AG04450 (cell line): ENCODE data around the gene IMMP2L. TPM values are rescaled to one million over a fixed set of nuclear protein-coding genes. Genes with fewer than 3 reads are reported as not detected.

Experiments used
- CTCF ChIA-PET: fragments of 300-600, 350-600 bp; formaldehyde crosslinking; extraction: SDS; loops from one replicate; lab custom pipeline; 2022; ENCODE audit warnings: antibody characterized with exemption, inconsistent platforms; lab: Charles Lee
- POLR2A ChIA-PET: fragments of 350-600 bp; formaldehyde crosslinking; extraction: SDS; loops from one replicate; lab custom pipeline; 2021; ENCODE audit warnings: antibody characterized with exemption, inconsistent platforms; lab: Yijun Ruan, JAX
- DNase-seq: peaks from one replicate; pipeline ENCODE4 v3.0.0-alpha.2; 2011; ENCODE audit warnings: low read depth, low spot score
- H3K27ac ChIP-seq: one replicate; pipeline ENCODE4 v1.5.1; 2012; ENCODE audit warnings: low read depth, low read length, control low read depth
- H3K27me3 ChIP-seq: one replicate; pipeline ENCODE4 v1.6.0; 2012; ENCODE audit warnings: low read length; ENCODE audit not compliant: control insufficient read depth, insufficient read depth
- H3K4me3 ChIP-seq: 2 replicates; pipeline ENCODE4 v1.5.1; 2011; ENCODE audit warnings: mild to moderate bottlenecking, low read depth, low read length, control low read depth
- H3K9me3 ChIP-seq: 2 replicates; pipeline ENCODE4 v1.5.1; 2012; ENCODE audit warnings: low read length; ENCODE audit not compliant: control insufficient read depth, insufficient read depth
- polyA plus RNA-seq: library from polyadenylated mRNA; depleted of rRNA; stranded (reverse); fragments of >200 nt; gene quantifications from 2 replicates; pipeline ENCODE4 v1.2.3, GENCODE V29; 2011
- TF ChIP-seq, protein P1 (sequence below): IDR thresholded peaks from 2 replicates; pipeline ENCODE4 v1.5.1; 2011; ENCODE audit warnings: low read depth, low read length, control low read depth, inconsistent platforms

The IMMP2L gene
- polyA plus RNA-seq, 1 experiment = 8.0 TPM

DNA sequence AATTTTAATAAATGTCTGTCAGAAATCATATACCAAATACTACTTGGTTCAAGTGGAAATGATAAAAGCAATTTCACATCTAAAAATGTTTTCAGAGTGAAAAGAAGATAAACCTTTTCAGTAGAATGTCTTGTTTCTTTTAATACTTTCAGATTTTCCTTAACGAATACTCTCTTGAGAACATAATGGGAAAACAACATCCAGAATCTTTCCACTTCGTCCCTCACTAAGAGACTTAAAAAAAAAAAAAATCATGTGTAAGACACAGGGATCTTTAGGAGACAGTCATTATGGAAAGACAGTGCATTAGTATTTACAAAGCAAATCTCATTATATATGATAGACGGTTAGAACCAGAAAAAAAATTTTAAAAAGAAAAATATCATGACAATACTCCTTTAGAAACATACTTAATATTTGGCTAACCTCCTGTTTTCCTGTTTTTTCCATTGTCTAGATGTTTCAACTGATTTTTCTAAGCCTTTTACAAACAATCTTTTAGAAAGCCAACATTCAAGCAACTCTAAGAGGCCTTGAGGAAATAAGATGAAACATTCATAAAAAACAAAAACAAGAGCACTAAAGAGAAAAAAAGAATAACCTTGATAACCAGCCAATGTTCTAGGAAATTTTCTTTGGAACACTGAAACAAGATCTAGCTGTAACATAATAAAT, 811.2 kb downstream of the IMMP2L start:
- no peaks in the 10 kb centered on the region for H3K27me3 ChIP-seq
- POLR2A ChIA-PET = no interaction called here

DNA sequence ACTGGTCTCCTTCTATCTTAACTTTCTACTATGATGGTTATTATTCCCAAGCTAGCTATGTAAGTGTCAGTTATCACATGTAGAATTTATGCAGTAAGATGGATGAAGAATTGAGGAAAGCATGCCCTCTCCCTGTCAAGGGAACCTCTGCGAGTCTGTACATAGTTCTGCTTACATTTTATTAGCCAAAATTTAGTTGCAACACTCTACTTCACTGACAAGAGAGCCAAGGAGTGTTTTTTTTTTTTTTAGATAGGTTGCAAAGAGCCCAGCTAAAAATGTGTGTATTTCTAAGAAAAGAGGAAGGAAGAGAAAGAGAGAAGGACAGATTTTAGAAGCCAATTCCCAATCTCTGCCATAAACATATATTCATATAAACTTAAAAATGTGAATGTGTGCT, 829.1 kb downstream of the IMMP2L start:
- no peak overlapping the region for H3K4me3 ChIP-seq
- peaks cover 5% of the 10 kb centered on the region; the same call in 1 of the 2 replicates for H3K9me3 ChIP-seq
- H3K27ac ChIP-seq = no peak overlapping the region
- H3K27me3 ChIP-seq = no peaks in the 10 kb centered on the region
- POLR2A ChIA-PET = no interaction called here
- TF ChIP-seq, protein P1, sequence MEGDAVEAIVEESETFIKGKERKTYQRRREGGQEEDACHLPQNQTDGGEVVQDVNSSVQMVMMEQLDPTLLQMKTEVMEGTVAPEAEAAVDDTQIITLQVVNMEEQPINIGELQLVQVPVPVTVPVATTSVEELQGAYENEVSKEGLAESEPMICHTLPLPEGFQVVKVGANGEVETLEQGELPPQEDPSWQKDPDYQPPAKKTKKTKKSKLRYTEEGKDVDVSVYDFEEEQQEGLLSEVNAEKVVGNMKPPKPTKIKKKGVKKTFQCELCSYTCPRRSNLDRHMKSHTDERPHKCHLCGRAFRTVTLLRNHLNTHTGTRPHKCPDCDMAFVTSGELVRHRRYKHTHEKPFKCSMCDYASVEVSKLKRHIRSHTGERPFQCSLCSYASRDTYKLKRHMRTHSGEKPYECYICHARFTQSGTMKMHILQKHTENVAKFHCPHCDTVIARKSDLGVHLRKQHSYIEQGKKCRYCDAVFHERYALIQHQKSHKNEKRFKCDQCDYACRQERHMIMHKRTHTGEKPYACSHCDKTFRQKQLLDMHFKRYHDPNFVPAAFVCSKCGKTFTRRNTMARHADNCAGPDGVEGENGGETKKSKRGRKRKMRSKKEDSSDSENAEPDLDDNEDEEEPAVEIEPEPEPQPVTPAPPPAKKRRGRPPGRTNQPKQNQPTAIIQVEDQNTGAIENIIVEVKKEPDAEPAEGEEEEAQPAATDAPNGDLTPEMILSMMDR = no peak
- CTCF ChIA-PET = interaction anchor here (1.7 kb wide), 1 partner anchor 11 kb away, joined by 3 read pairs; no protein-coding TSS in a partner anchor
- DNase-seq = no peak

More for the DNA sequence above, 811.2 kb downstream of the IMMP2L start:
- no peak for DNase-seq
- H3K9me3 ChIP-seq = no peaks in the 10 kb centered on the region
- CTCF ChIA-PET = no interaction called here
- H3K4me3 ChIP-seq = no peak overlapping the region
- TF ChIP-seq, protein P1 = no peak
- H3K27ac ChIP-seq = no peak overlapping the region

GRCh38 chr7:110724811-110725210, 837.5 kb downstream of the IMMP2L start:
- Histone ChIP-seq H3K9me3 (no peaks in the 10 kb centered on the region), H3K27ac (no peak overlapping the region), H3K27me3 (no peaks in the 10 kb centered on the region), H3K4me3 (no peak overlapping the region)
- CTCF ChIA-PET = no interaction called here
- DNase-seq = no peak
- POLR2A ChIA-PET = no interaction called here
- TF ChIP-seq, protein P1 = no peak

DNA sequence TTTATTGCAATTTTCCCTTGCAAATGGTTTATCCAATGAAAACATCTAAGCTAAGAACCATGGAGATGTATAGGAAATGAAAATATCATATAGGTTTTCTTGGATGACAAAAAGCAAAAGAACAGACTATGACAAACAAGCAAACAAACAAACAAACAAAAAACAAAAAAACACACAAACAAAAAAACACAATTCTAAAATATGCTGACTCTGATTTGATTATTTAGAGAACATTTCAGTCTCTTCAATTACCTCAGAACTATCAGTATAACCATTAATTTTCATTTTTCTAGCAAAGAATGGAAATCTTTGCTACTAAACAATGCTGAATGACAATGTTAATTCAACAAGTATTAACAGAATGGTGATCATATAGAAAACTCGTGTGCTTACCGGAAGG, 840.9 kb downstream of the IMMP2L start:
- CTCF ChIA-PET = no interaction called here
- no peak for DNase-seq

DNA sequence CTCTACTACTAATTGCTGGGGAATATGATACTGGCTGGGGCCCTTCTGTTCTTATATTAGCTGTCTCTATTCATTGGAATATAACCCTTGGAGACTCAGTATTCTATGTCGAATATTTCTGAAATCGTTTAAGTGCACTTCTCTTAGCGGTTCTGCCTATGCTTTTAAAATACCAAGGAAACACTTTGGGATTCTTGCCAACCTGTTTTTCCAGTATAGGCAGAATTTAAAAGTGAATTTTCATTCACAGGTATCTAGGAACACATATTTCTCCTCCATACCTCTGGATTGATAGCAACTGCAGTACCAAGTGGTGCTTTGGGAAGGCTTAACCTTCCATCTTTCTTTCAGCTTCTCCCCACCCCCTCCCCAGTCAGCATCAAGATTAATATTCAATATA, 841.7 kb downstream of the IMMP2L start:
- Histone ChIP-seq H3K9me3 (no peaks in the 10 kb centered on the region), H3K27ac (no peak overlapping the region), H3K27me3 (no peaks in the 10 kb centered on the region), H3K4me3 (no peak overlapping the region)
- CTCF ChIA-PET = no interaction called here
- POLR2A ChIA-PET = no interaction called here
- TF ChIP-seq, protein P1 = no peak
- DNase-seq = no peak

More for the DNA sequence above, 840.9 kb downstream of the IMMP2L start:
- Histone ChIP-seq H3K9me3 (no peaks in the 10 kb centered on the region), H3K4me3 (no peak overlapping the region), H3K27me3 (no peaks in the 10 kb centered on the region), H3K27ac (no peak overlapping the region)
- POLR2A ChIA-PET = no interaction called here
- TF ChIP-seq, protein P1 = no peak
